COLO668 (cell line): ENCODE results near the gene CACNA1F.
A peak's percentile ranks its signal among the peaks of the same experiment; 100 is the strongest.

ENCODE experiments used
- DNase-seq: peaks from one replicate; lab custom pipeline; 2025; ENCODE audit not compliant: unreplicated experiment; lab: John Stamatoyannopoulos, UW

CACNA1F gene

GRCh38 chrX:49155900-49156837 is 77.0 kb downstream of the CACNA1F start:
- DNase-seq: peak; percentile 90

GRCh38 chrX:49155243-49155899 is 77.8 kb downstream of the CACNA1F start:
- no peak for DNase-seq
